Stimulated activated naive B cell treated with anti-CD40 and anti-IgM and Interleukin-4, amounts not matched to agents 10 μg/mL and 1 μg/mL and 100 μg/mL, for 72 hours (primary cell): ENCODE measurements around the gene AK8.
A peak's percentile ranks its signal among the peaks of the same experiment; 100 is the strongest.

Source experiments
- ATAC-seq, 2 donors: fragments of 150-1000 bp; cut with Tn5 transposase; replicated peaks; 2 replicates each; pipeline ENCODE4 v1.10.0; 2021; ENCODE audit warnings: moderate library complexity in 1 of 2
- DNase-seq: peaks from one replicate; pipeline ENCODE4 v3.0.0; 2021
- H3K27ac Mint-ChIP-seq: one replicate; pipeline ENCODE4 v1.8.0; 2022; ENCODE audit warnings: mild to moderate bottlenecking, mixed read lengths
- H3K27me3 Mint-ChIP-seq, 2 donors: one replicate each; pipeline ENCODE4 v1.8.0; 2022; ENCODE audit warnings: mixed read lengths in 2 of 2
- H3K36me3 Mint-ChIP-seq, 2 donors: one replicate each; pipeline ENCODE4 v1.8.0; 2022; ENCODE audit warnings: mixed read lengths in 2 of 2, mild to moderate bottlenecking in 1 of 2
- H3K4me1 Mint-ChIP-seq, 2 donors: one replicate each; pipeline ENCODE4 v1.8.0; 2022; ENCODE audit warnings: mixed read lengths in 2 of 2, mild to moderate bottlenecking in 1 of 2
- H3K4me3 Mint-ChIP-seq, 2 donors: one replicate each; pipeline ENCODE4 v1.8.0; 2022; ENCODE audit warnings: mild to moderate bottlenecking in 2 of 2, mixed read lengths in 2 of 2, moderate library complexity in 1 of 2
- H3K9me3 Mint-ChIP-seq, 2 donors: one replicate each; pipeline ENCODE4 v1.8.0; 2022; ENCODE audit warnings: mixed read lengths in 2 of 2, mild to moderate bottlenecking in 1 of 2

AK8 gene

GRCh38 chr9:132833550-132834121 is 44.4 kb downstream of the AK8 start:
- no peaks in the 10 kb centered on the region for H3K36me3 Mint-ChIP-seq
- H3K4me3 Mint-ChIP-seq: no peak overlapping the region
- DNase-seq (no peak), ATAC-seq (no peak)
- H3K27ac Mint-ChIP-seq: no peak overlapping the region
- no peaks in the 10 kb centered on the region for H3K9me3 Mint-ChIP-seq
- no peaks in the 10 kb centered on the region for H3K4me1 Mint-ChIP-seq
- H3K27me3 Mint-ChIP-seq: peaks cover 0 to 5% of the 10 kb centered on the region in 2 donors

- DNase-seq (no peak), ATAC-seq (no peak)
- Mint-ChIP-seq H3K27me3 (peaks cover 0 to 1% of the 10 kb centered on the region in 2 donors), H3K4me3 (no peak overlapping the region), H3K27ac (no peak overlapping the region), H3K9me3 (no peaks in the 10 kb centered on the region), H3K4me1 (peaks cover 0 to 6% of the 10 kb centered on the region in 2 donors), H3K36me3 (no peaks in the 10 kb centered on the region)
Observed at GRCh38 chr9:132832171-132832881, 45.8 kb downstream of the AK8 start.

- no peaks in the 10 kb centered on the region for H3K36me3 Mint-ChIP-seq
- peaks cover 0 to 6% of the 10 kb centered on the region in 2 donors for H3K4me1 Mint-ChIP-seq
- no peaks in the 10 kb centered on the region for H3K9me3 Mint-ChIP-seq
- H3K4me3 Mint-ChIP-seq: no peak overlapping the region
- H3K27ac Mint-ChIP-seq: no peak overlapping the region
- DNase-seq (no peak), ATAC-seq (no peak)
- H3K27me3 Mint-ChIP-seq: no peaks in the 10 kb centered on the region
Observed at GRCh38 chr9:132828201-132828770, 49.8 kb downstream of the AK8 start.

GRCh38 chr9:132827366-132827765 is 50.7 kb downstream of the AK8 start:
- no peaks in the 10 kb centered on the region for H3K27me3 Mint-ChIP-seq
- H3K27ac Mint-ChIP-seq: no peak overlapping the region
- no peak overlapping the region for H3K4me3 Mint-ChIP-seq
- ATAC-seq: no peak
- H3K4me1 Mint-ChIP-seq: peaks cover 0 to 6% of the 10 kb centered on the region in 2 donors
- H3K36me3 Mint-ChIP-seq: no peaks in the 10 kb centered on the region
- DNase-seq: no peak
- no peaks in the 10 kb centered on the region for H3K9me3 Mint-ChIP-seq

- H3K4me1 Mint-ChIP-seq: peaks cover 0 to 6% of the 10 kb centered on the region in 2 donors
- no peaks in the 10 kb centered on the region for H3K9me3 Mint-ChIP-seq
- DNase-seq (no peak), ATAC-seq (no peak)
- no peak overlapping the region for H3K4me3 Mint-ChIP-seq
- no peak overlapping the region for H3K27ac Mint-ChIP-seq
- H3K27me3 Mint-ChIP-seq: no peaks in the 10 kb centered on the region
- H3K36me3 Mint-ChIP-seq: no peaks in the 10 kb centered on the region
Observed at GRCh38 chr9:132826621-132827365, 51.3 kb downstream of the AK8 start.

GRCh38 chr9:132826131-132826530 is 52.0 kb downstream of the AK8 start:
- no peak for DNase-seq
- ATAC-seq: no peak
- Mint-ChIP-seq H3K27ac (no peak overlapping the region), H3K36me3 (no peaks in the 10 kb centered on the region), H3K4me3 (no peak overlapping the region), H3K9me3 (no peaks in the 10 kb centered on the region), H3K27me3 (no peaks in the 10 kb centered on the region), H3K4me1 (peaks cover 0 to 6% of the 10 kb centered on the region in 2 donors)

- Mint-ChIP-seq H3K27ac (no peak overlapping the region), H3K4me1 (peaks cover 0 to 6% of the 10 kb centered on the region in 2 donors), H3K27me3 (no peaks in the 10 kb centered on the region), H3K9me3 (no peaks in the 10 kb centered on the region), H3K36me3 (no peaks in the 10 kb centered on the region), H3K4me3 (no peak overlapping the region)
- ATAC-seq: no peak
- no peak for DNase-seq
Observed at GRCh38 chr9:132825430-132825829, 52.7 kb downstream of the AK8 start.

GRCh38 chr9:132824951-132825350 is 53.1 kb downstream of the AK8 start:
- ATAC-seq: no peak
- Mint-ChIP-seq H3K4me1 (peaks cover 0 to 6% of the 10 kb centered on the region in 2 donors), H3K9me3 (no peaks in the 10 kb centered on the region), H3K27me3 (no peaks in the 10 kb centered on the region), H3K4me3 (no peak overlapping the region), H3K27ac (no peak overlapping the region), H3K36me3 (no peaks in the 10 kb centered on the region)
- DNase-seq: no peak

- Mint-ChIP-seq H3K36me3 (no peaks in the 10 kb centered on the region), H3K4me3 (no peak overlapping the region), H3K27me3 (no peaks in the 10 kb centered on the region), H3K4me1 (peaks cover 0 to 6% of the 10 kb centered on the region in 2 donors), H3K9me3 (no peaks in the 10 kb centered on the region), H3K27ac (no peak overlapping the region)
- no peak for ATAC-seq
- no peak for DNase-seq
Observed at GRCh38 chr9:132824151-132824550, 53.9 kb downstream of the AK8 start.

GRCh38 chr9:132823370-132824145 is 54.5 kb downstream of the AK8 start:
- H3K27me3 Mint-ChIP-seq: no peaks in the 10 kb centered on the region
- no peak for ATAC-seq
- peak overlapping the region; percentile 14 for H3K27ac Mint-ChIP-seq
- H3K9me3 Mint-ChIP-seq: no peaks in the 10 kb centered on the region
- no peak overlapping the region for H3K4me3 Mint-ChIP-seq
- DNase-seq: no peak
- peaks cover 0 to 5% of the 10 kb centered on the region in 2 donors for H3K4me1 Mint-ChIP-seq
- no peaks in the 10 kb centered on the region for H3K36me3 Mint-ChIP-seq

GRCh38 chr9:132820169-132820944 is 57.7 kb downstream of the AK8 start:
- no peak for DNase-seq
- Mint-ChIP-seq H3K36me3 (no peaks in the 10 kb centered on the region), H3K27me3 (peaks cover 0 to 7% of the 10 kb centered on the region in 2 donors), H3K27ac (no peak overlapping the region), H3K4me3 (no peak overlapping the region), H3K4me1 (no peaks in the 10 kb centered on the region), H3K9me3 (no peaks in the 10 kb centered on the region)
- ATAC-seq: no peak

- Mint-ChIP-seq H3K4me1 (no peaks in the 10 kb centered on the region), H3K27me3 (peaks cover 0 to 14% of the 10 kb centered on the region in 2 donors), H3K27ac (no peak overlapping the region), H3K4me3 (no peak overlapping the region), H3K36me3 (peaks cover 0 to 1% of the 10 kb centered on the region in 2 donors), H3K9me3 (no peaks in the 10 kb centered on the region)
- ATAC-seq (no peak), DNase-seq (no peak)
Observed at GRCh38 chr9:132818588-132818987, 59.5 kb downstream of the AK8 start.

- Mint-ChIP-seq H3K36me3 (peaks cover 0 to 1% of the 10 kb centered on the region in 2 donors), H3K4me3 (no peak overlapping the region), H3K9me3 (peaks cover 0 to 1% of the 10 kb centered on the region in 2 donors), H3K4me1 (peaks cover 5 to 8% of the 10 kb centered on the region in 2 donors), H3K27ac (no peak overlapping the region), H3K27me3 (peaks cover 18 to 34% of the 10 kb centered on the region in 2 donors)
- DNase-seq: no peak
- ATAC-seq: no peak
Observed at GRCh38 chr9:132814937-132815336, 63.1 kb downstream of the AK8 start.
